Stimulated activated CD8-positive, alpha-beta memory T cell treated with anti-CD3 and anti-CD28 coated beads, Interleukin-7, amount 100 ng/mL, for 24 hours (primary cell): Measurements from ENCODE around the gene OSBPL5.
A peak's percentile ranks its signal among the peaks of the same experiment; 100 is the strongest.

Experiments used
- DNase-seq: peaks from one replicate; pipeline ENCODE4 v3.0.0-alpha.2; 2020; ENCODE audit warnings: low read depth

Gene OSBPL5

GRCh38 chr11:3165152-3165705 is at the start of gene OSBPL5:
TSS of gene OSBPL5 (minus strand) at chr11:3165310. CDS start at chr11:3129148, 36,162 bp downstream.
- DNase-seq, result peak; percentile 30

GRCh38 chr11:3214420-3214699 is 49.2 kb upstream of the OSBPL5 start:
- no peak for DNase-seq

- no peak for DNase-seq
Measured at GRCh38 chr11:3213659-3214419, 48.7 kb upstream of the OSBPL5 start.

GRCh38 chr11:3208272-3208671 is 43.2 kb upstream of the OSBPL5 start:
- no peak for DNase-seq

- no peak for DNase-seq
Measured at GRCh38 chr11:3207526-3208189, 42.5 kb upstream of the OSBPL5 start.

- DNase-seq, result no peak
Measured at GRCh38 chr11:3206922-3207204, 41.8 kb upstream of the OSBPL5 start.

- no peak for DNase-seq
Measured at GRCh38 chr11:3206156-3206921, 41.2 kb upstream of the OSBPL5 start.

- DNase-seq, result no peak
Measured at GRCh38 chr11:3205261-3206155, 40.4 kb upstream of the OSBPL5 start.

- DNase-seq, result no peak
Measured at GRCh38 chr11:3204141-3205015, 39.3 kb upstream of the OSBPL5 start.

GRCh38 chr11:3203221-3204043 is 38.3 kb upstream of the OSBPL5 start:
- DNase-seq, result no peak

- DNase-seq, result no peak
Measured at GRCh38 chr11:3202759-3203158, 37.6 kb upstream of the OSBPL5 start.

- DNase-seq, result no peak
Measured at GRCh38 chr11:3202305-3202704, 37.2 kb upstream of the OSBPL5 start.

GRCh38 chr11:3201677-3202181 is 36.6 kb upstream of the OSBPL5 start:
- DNase-seq, result no peak

- no peak for DNase-seq
Measured at GRCh38 chr11:3201112-3201581, 36.0 kb upstream of the OSBPL5 start.

- no peak for DNase-seq
Measured at GRCh38 chr11:3200388-3201111, 35.4 kb upstream of the OSBPL5 start.

GRCh38 chr11:3199537-3200295 is 34.6 kb upstream of the OSBPL5 start:
- no peak for DNase-seq

GRCh38 chr11:3198815-3199214 is 33.7 kb upstream of the OSBPL5 start:
- no peak for DNase-seq

GRCh38 chr11:3197878-3198528 is 32.9 kb upstream of the OSBPL5 start:
- DNase-seq, result no peak
